ENCODE data around the gene ZFYVE28.

Gene ZFYVE28

DNA sequence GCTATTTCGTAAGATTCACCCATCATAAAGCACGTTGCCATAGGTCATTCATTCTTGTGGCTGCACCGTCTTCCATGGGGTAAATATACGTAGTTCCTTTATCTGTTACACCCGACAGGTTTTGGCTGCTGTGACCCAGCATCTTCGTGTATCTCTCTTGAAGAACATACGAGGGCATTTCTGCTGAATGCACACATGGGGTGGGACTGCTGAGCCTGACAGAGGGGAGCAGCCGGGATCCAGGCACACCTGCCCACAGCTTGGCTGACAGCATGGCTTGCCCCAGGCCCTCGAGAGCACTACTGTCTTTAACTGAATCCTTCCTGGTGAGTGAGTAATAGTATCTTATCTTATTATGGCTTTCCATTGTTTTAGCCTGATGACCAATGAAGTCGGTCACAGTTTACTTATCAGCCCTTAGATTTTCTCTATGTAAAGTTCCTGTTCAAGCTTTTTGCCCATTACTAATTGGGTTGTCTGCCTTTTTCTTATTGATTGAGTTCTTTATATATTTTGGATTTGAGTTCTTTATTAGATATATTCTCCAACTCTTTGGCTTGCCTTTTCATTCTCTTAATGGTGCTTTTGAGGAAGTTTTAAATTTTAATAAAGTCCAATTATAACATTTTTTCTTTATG, 111.6 kb downstream of the ZFYVE28 start:
- no peak overlapping the region for H3K9ac ChIP-seq (ENCODE audit: low read length)
- no peaks in the 10 kb centered on the region for H3K9me2 ChIP-seq (replicated peaks; ENCODE audit: insufficient read depth, low read length)
- H2AFZ ChIP-seq (ENCODE audit: low read depth, low read length, severe bottlenecking): no peak overlapping the region
- H3K27me3 ChIP-seq (ENCODE audit: low read length): no peaks in the 10 kb centered on the region; the same call in 1 of the 2 replicates
- H4K20me1 ChIP-seq (ENCODE audit: low read depth, low read length): no peaks in the 10 kb centered on the region
- H3K4me2 ChIP-seq (ENCODE audit: low read depth, low read length, poor library complexity, severe bottlenecking): no peak overlapping the region
- no peaks in the 10 kb centered on the region for H3K79me2 ChIP-seq (ENCODE audit: insufficient read depth, low read length)
- TF ChIP-seq, protein P1, sequence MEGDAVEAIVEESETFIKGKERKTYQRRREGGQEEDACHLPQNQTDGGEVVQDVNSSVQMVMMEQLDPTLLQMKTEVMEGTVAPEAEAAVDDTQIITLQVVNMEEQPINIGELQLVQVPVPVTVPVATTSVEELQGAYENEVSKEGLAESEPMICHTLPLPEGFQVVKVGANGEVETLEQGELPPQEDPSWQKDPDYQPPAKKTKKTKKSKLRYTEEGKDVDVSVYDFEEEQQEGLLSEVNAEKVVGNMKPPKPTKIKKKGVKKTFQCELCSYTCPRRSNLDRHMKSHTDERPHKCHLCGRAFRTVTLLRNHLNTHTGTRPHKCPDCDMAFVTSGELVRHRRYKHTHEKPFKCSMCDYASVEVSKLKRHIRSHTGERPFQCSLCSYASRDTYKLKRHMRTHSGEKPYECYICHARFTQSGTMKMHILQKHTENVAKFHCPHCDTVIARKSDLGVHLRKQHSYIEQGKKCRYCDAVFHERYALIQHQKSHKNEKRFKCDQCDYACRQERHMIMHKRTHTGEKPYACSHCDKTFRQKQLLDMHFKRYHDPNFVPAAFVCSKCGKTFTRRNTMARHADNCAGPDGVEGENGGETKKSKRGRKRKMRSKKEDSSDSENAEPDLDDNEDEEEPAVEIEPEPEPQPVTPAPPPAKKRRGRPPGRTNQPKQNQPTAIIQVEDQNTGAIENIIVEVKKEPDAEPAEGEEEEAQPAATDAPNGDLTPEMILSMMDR (IDR thresholded peaks at IDR 0.05; ENCODE audit: insufficient read depth, low read length, poor library complexity, severe bottlenecking): no peak
- TF ChIP-seq EZH2phosphoT487 (conservative IDR thresholded peaks at IDR 0.05; ENCODE audit: low read length): no peak
- no peak overlapping the region for H3K4me3 ChIP-seq (ENCODE audit: insufficient read depth, low read length, poor library complexity, severe bottlenecking)
- no peaks in the 10 kb centered on the region for H3K36me3 ChIP-seq (ENCODE audit: low read length)
- no peaks in the 10 kb centered on the region for H3F3A ChIP-seq (ENCODE audit: insufficient read depth)
- H3K27ac ChIP-seq (ENCODE audit: low read depth, low read length): no peak overlapping the region
- H3K9me3 ChIP-seq (ENCODE audit: insufficient read depth, low read length): no peaks in the 10 kb centered on the region

DNA sequence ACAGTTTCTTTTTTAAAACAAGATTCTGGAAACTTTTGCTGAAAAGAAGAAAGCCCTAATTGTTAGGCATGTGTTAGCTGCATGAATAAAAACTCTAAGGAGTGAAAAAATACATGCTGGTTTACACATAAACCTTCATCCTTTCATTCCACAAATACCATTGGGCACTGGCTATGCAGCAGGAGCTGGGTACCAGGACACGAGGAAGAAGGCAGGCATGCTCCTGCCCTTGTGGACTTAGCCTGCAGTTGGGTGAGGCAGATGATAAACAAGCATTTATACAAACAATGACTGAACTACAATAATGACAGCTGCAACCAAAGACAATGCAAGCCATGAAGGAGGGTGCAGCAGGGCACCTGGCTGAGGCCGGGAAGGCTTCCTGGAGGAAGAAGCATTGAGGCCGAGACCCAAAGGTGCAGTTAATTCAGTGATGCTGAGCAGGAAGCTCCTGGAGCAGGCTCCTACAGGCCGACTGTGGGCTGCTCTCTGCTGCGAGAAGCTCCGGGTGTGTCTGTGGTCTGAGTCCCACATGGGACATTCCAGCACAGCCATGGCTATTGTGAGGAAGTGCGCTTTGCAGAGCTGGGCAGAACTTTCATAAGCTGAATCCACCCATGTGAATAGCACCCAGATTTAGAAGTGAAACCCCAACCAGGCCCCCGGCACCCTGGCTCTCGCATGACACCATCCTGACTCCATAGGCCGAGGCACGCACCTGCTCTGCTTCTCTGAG, 112.5 kb downstream of the ZFYVE28 start:
- TF ChIP-seq EZH2phosphoT487 (conservative IDR thresholded peaks at IDR 0.05; ENCODE audit: low read length): no peak
- TF ChIP-seq, protein P1 (IDR thresholded peaks at IDR 0.05; ENCODE audit: insufficient read depth, low read length, poor library complexity, severe bottlenecking): no peak
- no peaks in the 10 kb centered on the region for H3K36me3 ChIP-seq (ENCODE audit: low read length)
- no peak overlapping the region for H3K9ac ChIP-seq (ENCODE audit: low read length)
- H3F3A ChIP-seq (ENCODE audit: insufficient read depth): no peaks in the 10 kb centered on the region
- H3K4me2 ChIP-seq (ENCODE audit: low read depth, low read length, poor library complexity, severe bottlenecking): no peak overlapping the region
- no peaks in the 10 kb centered on the region for H3K9me3 ChIP-seq (ENCODE audit: insufficient read depth, low read length)
- no peaks in the 10 kb centered on the region for H4K20me1 ChIP-seq (ENCODE audit: low read depth, low read length)
- no peaks in the 10 kb centered on the region for H3K27me3 ChIP-seq (ENCODE audit: low read length)
- H3K79me2 ChIP-seq (ENCODE audit: insufficient read depth, low read length): no peaks in the 10 kb centered on the region
- no peaks in the 10 kb centered on the region for H3K9me2 ChIP-seq (replicated peaks; ENCODE audit: insufficient read depth, low read length)
- H2AFZ ChIP-seq (ENCODE audit: low read depth, low read length, severe bottlenecking): no peak overlapping the region
- H3K4me3 ChIP-seq (ENCODE audit: insufficient read depth, low read length, poor library complexity, severe bottlenecking): no peak overlapping the region
- H3K27ac ChIP-seq (ENCODE audit: low read depth, low read length): no peak overlapping the region

DNA sequence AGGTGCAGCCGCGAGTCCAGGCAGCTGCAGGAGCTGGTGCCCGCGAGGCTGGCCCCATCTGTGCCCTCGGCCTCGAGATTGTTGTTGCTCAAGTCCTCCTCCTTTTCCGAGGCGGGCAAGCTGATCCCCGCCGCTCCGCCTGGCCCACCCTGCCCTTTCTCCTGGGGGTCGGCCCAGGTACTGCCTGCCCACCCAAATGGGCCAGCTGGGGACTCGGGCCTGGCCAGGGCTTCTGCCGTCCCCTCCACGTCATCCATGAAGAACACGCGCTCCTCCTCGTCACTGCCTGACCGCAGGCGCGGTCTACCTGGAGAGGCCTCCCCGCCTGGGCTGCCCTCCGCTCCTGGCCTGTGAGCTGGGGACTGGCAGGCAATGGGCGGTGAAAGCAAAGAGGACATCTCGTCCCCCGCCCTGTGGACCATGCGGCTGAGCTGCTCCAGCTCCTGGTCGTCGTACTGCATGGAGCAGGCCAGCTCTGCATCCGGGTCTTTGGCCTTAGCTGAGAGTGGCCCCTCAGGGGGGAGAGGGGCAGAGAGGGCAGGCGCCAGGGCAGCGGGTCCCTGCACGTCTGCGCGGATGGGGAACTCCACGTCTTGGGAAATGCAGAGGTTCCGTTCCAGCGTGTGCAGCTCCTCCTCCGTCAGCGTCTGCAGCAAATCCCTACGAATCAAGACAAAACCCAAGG, 113.4 kb downstream of the ZFYVE28 start:
- H3K27me3 ChIP-seq (ENCODE audit: low read length): no peaks in the 10 kb centered on the region
- H2AFZ ChIP-seq (ENCODE audit: low read depth, low read length, severe bottlenecking): no peak overlapping the region
- H3K9ac ChIP-seq (ENCODE audit: low read length): no peak overlapping the region
- H3K36me3 ChIP-seq (ENCODE audit: low read length): no peaks in the 10 kb centered on the region
- H3K4me2 ChIP-seq (ENCODE audit: low read depth, low read length, poor library complexity, severe bottlenecking): no peak overlapping the region
- H3K9me3 ChIP-seq (ENCODE audit: insufficient read depth, low read length): no peaks in the 10 kb centered on the region
- H3K79me2 ChIP-seq (ENCODE audit: insufficient read depth, low read length): no peaks in the 10 kb centered on the region
- H3K27ac ChIP-seq (ENCODE audit: low read depth, low read length): no peak overlapping the region
- H4K20me1 ChIP-seq (ENCODE audit: low read depth, low read length): no peaks in the 10 kb centered on the region
- TF ChIP-seq, protein P1 (IDR thresholded peaks at IDR 0.05; ENCODE audit: insufficient read depth, low read length, poor library complexity, severe bottlenecking): no peak
- no peak for TF ChIP-seq EZH2phosphoT487 (conservative IDR thresholded peaks at IDR 0.05; ENCODE audit: low read length)
- H3F3A ChIP-seq (ENCODE audit: insufficient read depth): no peaks in the 10 kb centered on the region
- H3K9me2 ChIP-seq (replicated peaks; ENCODE audit: insufficient read depth, low read length): no peaks in the 10 kb centered on the region
- no peak overlapping the region for H3K4me3 ChIP-seq (ENCODE audit: insufficient read depth, low read length, poor library complexity, severe bottlenecking)

Measured in SU-DHL-6 (cell line).